IPS-20b (cell line): ENCODE results near the gene JCAD.
"Not testable (repeated sequence)": the region's sequence is repeated elsewhere in the genome, so short reads cannot be mapped to it uniquely, and the experiment has no call there.

Experiments used
- H3K27ac ChIP-seq: one replicate; pipeline ENCODE4 v1.5.1; 2013; ENCODE audit warnings: low read length
- H3K27me3 ChIP-seq: 2 replicates; pipeline ENCODE4 v1.6.1; 2013; ENCODE audit warnings: mild to moderate bottlenecking, low read length, inconsistent platforms; ENCODE audit not compliant: insufficient read depth
- H3K36me3 ChIP-seq: 2 replicates; pipeline ENCODE4 v1.6.1; 2013; ENCODE audit warnings: low read depth, mild to moderate bottlenecking, inconsistent platforms, low read length, moderate library complexity; ENCODE audit not compliant: insufficient read depth
- H3K4me1 ChIP-seq: 2 replicates; pipeline ENCODE4 v1.6.1; 2013; ENCODE audit warnings: mild to moderate bottlenecking, control low read depth, inconsistent platforms, low read length, moderate library complexity; ENCODE audit not compliant: insufficient read depth
- H3K4me3 ChIP-seq: 2 replicates; pipeline ENCODE4 v1.5.1; 2013; ENCODE audit warnings: mild to moderate bottlenecking, low read length, inconsistent platforms
- H3K9ac ChIP-seq: 2 replicates; pipeline ENCODE4 v1.6.1; 2013; ENCODE audit warnings: low read depth, mild to moderate bottlenecking, inconsistent platforms, low read length, moderate library complexity
- H3K9me3 ChIP-seq: 2 replicates; pipeline ENCODE4 v1.6.1; 2013; ENCODE audit warnings: mild to moderate bottlenecking, low read depth, low read length, inconsistent platforms; ENCODE audit not compliant: insufficient read depth

JCAD gene

DNA sequence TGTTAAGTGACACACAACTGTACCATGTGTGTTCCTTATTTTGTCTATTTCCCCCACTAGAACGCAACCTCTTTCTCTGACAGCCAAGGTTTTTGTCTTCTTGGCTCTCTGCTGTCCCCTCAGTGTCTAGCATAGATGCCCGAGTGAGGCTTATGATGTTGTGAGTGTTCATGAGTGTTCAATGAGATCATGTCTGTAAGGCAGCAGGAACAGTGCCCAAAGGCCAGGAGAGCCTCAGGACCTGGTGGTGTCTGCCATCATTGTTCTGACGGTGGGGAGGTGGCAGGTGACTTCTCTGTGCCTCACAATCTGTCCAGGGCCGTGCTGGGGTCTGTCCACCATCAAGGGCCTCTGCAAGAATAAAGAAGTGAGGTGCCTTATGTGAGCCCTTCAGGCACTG is 66.5 kb downstream of the JCAD start:
- no peak overlapping the region for H3K4me3 ChIP-seq
- H3K9me3 ChIP-seq: no peaks in the 10 kb centered on the region
- no peaks in the 10 kb centered on the region for H3K27me3 ChIP-seq
- no peaks in the 10 kb centered on the region for H3K36me3 ChIP-seq
- no peak overlapping the region for H3K27ac ChIP-seq
- no peaks in the 10 kb centered on the region for H3K4me1 ChIP-seq
- H3K9ac ChIP-seq: no peak overlapping the region

DNA sequence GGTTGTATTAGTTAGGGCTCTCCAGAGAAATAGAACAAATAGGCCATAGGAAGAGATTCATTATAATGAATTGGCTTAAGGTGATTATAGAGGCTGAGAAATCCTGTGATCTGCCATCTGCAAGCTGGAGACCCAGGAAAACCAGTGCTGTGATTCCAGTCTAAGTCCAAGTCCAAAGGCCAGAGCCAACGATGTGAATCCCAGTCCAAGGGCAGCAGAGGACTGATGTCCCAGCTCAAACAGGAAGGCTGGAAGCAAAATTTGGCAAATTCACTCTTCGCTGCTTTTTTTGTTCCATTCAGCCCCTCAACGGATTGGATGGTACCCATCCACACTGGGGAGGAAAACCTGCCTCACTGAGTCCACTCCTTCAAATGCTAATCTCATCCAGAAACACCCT is 68.0 kb downstream of the JCAD start:
- no peak overlapping the region for H3K4me3 ChIP-seq
- no peaks in the 10 kb centered on the region for H3K27me3 ChIP-seq
- H3K4me1 ChIP-seq: no peaks in the 10 kb centered on the region
- no peaks in the 10 kb centered on the region for H3K36me3 ChIP-seq
- no peak overlapping the region for H3K9ac ChIP-seq
- H3K9me3 ChIP-seq: no peaks in the 10 kb centered on the region
- H3K27ac ChIP-seq: no peak overlapping the region

DNA sequence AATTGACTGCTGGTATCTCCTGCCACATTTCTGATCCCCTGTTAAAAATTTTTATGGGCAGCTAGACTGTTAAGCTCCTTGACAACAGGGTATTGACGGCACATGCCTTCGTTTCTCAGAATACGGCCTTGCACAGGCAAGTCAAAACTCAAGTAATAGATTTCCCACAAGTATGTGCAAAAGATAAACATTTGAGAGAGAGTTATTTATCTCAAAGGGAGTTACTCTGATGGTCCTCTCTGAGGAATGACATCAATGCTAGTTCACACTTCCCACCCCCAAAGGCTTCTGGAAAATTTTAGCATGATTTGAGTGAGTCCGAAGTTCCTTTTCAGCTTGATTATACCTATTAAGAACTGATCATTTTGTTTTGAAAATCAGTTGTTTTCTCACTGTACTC is 71.9 kb downstream of the JCAD start:
- H3K4me3 ChIP-seq: no peak overlapping the region
- H3K9ac ChIP-seq: no peak overlapping the region
- H3K27me3 ChIP-seq: no peaks in the 10 kb centered on the region
- no peaks in the 10 kb centered on the region for H3K4me1 ChIP-seq
- H3K27ac ChIP-seq: no peak overlapping the region
- peaks cover 5% of the 10 kb centered on the region; the same call in 1 of the 2 replicates for H3K9me3 ChIP-seq
- H3K36me3 ChIP-seq: no peaks in the 10 kb centered on the region

DNA sequence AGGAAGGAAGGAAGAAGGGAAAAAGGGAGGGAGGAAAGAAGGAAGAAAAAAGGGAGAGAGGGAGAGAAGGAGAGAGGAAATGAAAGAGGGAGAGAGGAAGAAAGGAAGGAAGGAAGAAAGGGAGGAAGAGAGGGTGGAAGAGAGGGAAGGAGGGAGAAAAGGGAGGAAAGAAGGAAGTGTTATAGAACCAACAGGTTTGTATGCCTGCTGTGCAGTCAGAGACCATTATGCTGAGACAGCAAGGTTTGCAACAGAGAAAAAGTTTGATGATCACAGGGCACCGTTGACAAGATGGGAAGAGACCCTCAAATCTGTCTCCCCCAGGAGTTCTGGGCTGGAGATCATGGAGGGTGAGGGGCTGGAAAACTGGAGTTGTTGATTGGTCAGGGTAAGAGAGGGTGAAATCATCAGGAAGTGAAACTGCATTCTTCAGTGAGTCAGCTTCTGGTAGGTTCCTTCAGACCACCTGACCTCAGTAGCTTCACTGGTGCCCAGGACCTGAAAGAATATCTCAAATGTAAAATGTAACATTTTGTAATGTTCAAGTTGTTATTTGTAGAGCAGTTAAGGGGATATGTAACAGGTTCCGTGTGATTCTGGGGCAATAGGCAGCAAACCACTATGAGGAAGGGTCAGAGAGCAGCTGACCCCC is 76.3 kb downstream of the JCAD start:
- no peak overlapping the region for H3K4me3 ChIP-seq
- H3K27me3 ChIP-seq: no peaks in the 10 kb centered on the region
- no peak overlapping the region for H3K27ac ChIP-seq
- H3K4me1 ChIP-seq: no peaks in the 10 kb centered on the region
- peaks cover 5% of the 10 kb centered on the region; the same call in 1 of the 2 replicates for H3K9me3 ChIP-seq
- no peak overlapping the region for H3K9ac ChIP-seq
- H3K36me3 ChIP-seq: no peaks in the 10 kb centered on the region

DNA sequence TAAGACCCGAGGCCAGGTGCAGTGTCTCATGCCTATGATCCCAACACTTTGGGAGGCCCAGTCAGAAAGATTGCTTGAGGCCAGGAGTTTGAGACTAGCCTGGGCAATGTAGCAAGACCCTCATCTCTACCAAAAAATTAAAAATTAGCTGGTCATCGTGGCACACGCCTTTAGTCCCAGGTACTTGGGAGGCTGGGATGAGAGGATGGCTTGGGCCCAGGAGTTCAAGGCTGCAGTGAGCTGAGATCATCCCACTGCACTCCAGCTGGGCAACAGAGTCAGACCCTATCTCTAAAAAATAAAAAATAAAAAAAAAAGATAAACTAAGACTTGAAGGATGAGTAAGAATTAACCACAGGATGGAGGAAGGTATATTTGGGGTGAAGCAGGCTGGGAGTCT is 77.9 kb downstream of the JCAD start:
- Histone ChIP-seq H3K9me3 (peaks cover 5% of the 10 kb centered on the region; the same call in 1 of the 2 replicates), H3K4me1 (no peaks in the 10 kb centered on the region), H3K4me3 (no peak overlapping the region), H3K27me3 (no peaks in the 10 kb centered on the region), H3K9ac (no peak overlapping the region), H3K36me3 (no peaks in the 10 kb centered on the region), H3K27ac (no peak overlapping the region)

DNA sequence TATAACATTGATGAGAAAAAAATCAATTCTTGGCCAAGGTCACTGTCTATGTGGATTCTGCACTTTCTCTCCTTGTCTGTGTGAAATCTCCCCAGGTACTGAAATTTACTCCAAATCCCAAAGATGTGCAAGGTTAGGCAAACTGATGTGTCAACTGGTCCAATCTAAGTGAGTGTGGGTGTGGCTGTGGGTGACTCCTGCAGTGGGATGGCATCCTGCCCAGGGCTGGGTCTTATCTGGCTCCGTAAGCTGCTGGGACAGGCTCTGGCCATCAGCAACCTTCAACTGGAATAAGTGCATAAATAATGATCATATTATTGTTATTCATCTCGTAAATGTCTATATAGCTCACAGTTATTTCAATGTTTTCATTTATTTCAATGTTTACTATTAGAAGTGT is 79.3 kb downstream of the JCAD start:
- Histone ChIP-seq H3K27ac (no peak overlapping the region), H3K4me3 (no peak overlapping the region), H3K9me3 (peaks cover 5% of the 10 kb centered on the region; the same call in 1 of the 2 replicates), H3K36me3 (no peaks in the 10 kb centered on the region), H3K27me3 (no peaks in the 10 kb centered on the region), H3K9ac (no peak overlapping the region), H3K4me1 (no peaks in the 10 kb centered on the region)

DNA sequence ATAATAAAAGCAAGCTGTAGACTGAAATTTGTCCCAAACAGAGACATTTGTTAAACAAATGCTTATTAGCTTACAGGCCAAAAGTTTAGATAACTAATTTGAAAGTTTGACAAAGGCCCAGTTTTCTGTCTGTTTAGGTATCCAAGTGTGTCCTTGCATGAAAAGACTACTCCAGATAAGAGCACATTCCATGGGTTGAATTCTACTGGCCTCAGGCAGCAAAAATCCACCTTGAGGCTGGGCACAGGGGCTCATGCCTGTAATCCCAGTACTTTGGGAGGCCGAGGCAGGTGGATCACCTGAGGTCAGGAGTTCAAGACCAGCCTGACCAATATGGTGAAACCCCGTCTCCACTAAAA is 80.0 kb downstream of the JCAD start:
- H3K4me3 ChIP-seq, H3K4me1 ChIP-seq, H3K27me3 ChIP-seq, H3K27ac ChIP-seq, H3K36me3 ChIP-seq, H3K9ac ChIP-seq, H3K9me3 ChIP-seq: not testable (repeated sequence)

DNA sequence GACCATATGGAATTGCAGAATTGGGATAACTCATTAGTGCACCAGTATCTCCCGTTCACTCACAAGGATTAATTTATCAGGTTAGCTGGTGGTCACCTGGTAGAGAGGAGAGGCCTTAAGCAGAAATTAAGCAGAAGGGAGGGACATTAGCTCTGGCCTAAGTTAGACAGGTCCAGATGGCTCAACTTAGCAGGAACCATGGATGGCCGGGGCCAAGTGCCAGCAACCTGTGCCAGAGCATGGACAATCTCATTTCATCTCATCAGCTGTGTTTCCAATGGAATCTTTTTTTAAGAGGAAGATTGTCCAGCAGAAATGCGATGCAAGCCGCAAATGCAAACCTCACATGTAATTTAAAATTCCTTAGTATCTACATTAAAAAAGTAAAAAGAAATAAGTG is 82.2 kb downstream of the JCAD start:
- H3K27ac ChIP-seq: no peak overlapping the region

DNA sequence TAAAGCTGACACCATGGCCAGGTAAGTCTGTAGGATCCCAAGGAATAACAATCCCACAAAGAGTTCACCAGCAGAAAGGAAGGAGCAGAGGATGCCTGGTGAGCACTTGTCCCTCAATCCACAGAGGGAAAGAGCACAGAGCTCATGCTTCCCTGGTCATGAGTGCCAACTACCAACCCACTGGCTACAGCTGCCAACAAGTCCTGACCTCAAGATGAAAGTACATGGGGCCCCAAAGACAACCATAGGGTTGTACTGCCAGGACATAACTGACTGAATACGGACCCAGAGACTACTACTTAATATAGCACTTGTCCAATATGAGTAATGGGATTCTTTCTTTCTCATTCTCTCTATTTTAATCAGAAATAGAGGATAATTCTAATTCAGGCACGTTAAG is 83.3 kb downstream of the JCAD start:
- no peak overlapping the region for H3K4me3 ChIP-seq
- H3K9ac ChIP-seq: no peak overlapping the region
- no peaks in the 10 kb centered on the region for H3K27me3 ChIP-seq
- H3K27ac ChIP-seq: no peak overlapping the region
- H3K4me1 ChIP-seq: no peaks in the 10 kb centered on the region
- no peaks in the 10 kb centered on the region for H3K9me3 ChIP-seq
- no peaks in the 10 kb centered on the region for H3K36me3 ChIP-seq

More for the DNA sequence above, 82.2 kb downstream of the JCAD start:
- Histone ChIP-seq H3K36me3 (no peaks in the 10 kb centered on the region), H3K9me3 (no peaks in the 10 kb centered on the region), H3K9ac (no peak overlapping the region), H3K4me1 (no peaks in the 10 kb centered on the region), H3K27me3 (no peaks in the 10 kb centered on the region), H3K4me3 (no peak overlapping the region)

DNA sequence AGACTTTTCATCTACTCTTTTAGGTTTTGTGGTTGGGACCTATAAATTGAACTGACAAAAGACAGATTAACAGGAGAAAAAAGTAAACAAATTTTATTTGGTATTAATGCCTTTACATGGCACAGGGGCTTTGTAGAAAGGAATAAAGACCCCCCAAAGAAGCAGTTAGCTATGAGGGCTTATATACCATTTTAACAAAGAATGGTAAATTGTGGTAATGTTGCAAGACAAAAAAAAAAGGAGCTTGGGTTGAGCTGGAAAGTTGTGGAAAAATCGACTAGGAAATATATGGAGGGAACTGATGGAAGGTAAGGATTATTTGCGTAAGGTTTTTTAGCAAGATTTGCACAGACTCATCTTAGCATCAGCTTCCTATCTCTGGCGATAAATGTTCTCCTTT is 84.6 kb downstream of the JCAD start:
- Histone ChIP-seq H3K27ac (no peak overlapping the region), H3K4me3 (no peak overlapping the region), H3K27me3 (no peaks in the 10 kb centered on the region), H3K4me1 (no peaks in the 10 kb centered on the region), H3K9ac (no peak overlapping the region), H3K9me3 (no peaks in the 10 kb centered on the region), H3K36me3 (no peaks in the 10 kb centered on the region)

DNA sequence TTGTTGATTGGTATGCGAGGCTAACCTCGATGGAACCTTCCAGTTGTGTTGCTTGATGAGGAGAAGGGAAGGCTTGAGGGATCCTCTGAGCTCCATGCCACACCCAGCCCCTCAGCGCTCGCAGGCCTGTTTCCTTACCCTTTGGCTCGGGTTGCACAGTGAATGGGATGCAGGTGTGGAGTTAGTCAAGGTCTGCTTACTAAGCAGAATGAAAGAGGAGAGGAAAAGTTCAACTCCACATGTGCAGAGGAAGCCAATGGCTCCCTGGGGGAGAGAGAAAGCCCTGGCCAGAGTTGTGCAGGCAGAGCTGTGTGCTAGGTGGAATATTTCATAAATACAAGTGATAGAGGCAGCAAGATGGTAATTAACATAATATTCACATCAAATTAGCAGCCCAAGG is 85.5 kb downstream of the JCAD start:
- H3K9ac ChIP-seq: no peak overlapping the region

DNA sequence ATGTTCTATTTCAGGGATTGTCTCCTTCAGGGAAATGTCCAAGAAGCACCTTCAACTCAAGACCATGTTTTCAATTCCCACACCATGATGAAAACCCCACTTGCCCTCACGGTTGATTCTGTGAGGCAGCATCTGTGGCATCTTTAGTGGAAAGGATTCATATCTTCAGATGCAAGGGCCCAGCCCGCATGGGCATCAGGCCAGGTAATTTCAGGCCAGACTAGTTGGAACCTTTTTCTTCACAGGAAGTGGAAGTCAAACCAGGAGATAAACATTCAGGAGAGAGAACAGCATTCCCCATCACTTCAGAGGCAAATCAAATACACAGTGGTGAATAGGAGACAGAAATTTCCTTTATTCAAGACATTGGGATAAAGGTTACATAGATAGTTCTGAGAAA is 88.8 kb downstream of the JCAD start:
- Histone ChIP-seq H3K9ac (no peak overlapping the region), H3K4me3 (no peak overlapping the region), H3K36me3 (no peaks in the 10 kb centered on the region), H3K9me3 (no peaks in the 10 kb centered on the region), H3K4me1 (no peaks in the 10 kb centered on the region), H3K27me3 (no peaks in the 10 kb centered on the region), H3K27ac (no peak overlapping the region)

More for the DNA sequence above, 85.5 kb downstream of the JCAD start:
- Histone ChIP-seq H3K9me3 (no peaks in the 10 kb centered on the region), H3K27ac (no peak overlapping the region), H3K4me3 (no peak overlapping the region), H3K36me3 (no peaks in the 10 kb centered on the region), H3K27me3 (no peaks in the 10 kb centered on the region), H3K4me1 (no peaks in the 10 kb centered on the region)
